Neural cell (in vitro differentiated cells): Measurements from ENCODE around the gene RUNX3.

Experiments
- CTCF ChIP-seq: fragments of 450-650 bp; IDR thresholded peaks from 2 replicates; pipeline ENCODE4 v1.5.1; 2014; ENCODE audit warnings: antibody characterized with exemption, mild to moderate bottlenecking, moderate library complexity; ENCODE audit not compliant: poor library complexity, severe bottlenecking
- EP300 ChIP-seq: fragments of 450-650 bp; conservative IDR thresholded peaks from 2 replicates; pipeline ENCODE4 v1.6.1; 2014; ENCODE audit warnings: antibody characterized with exemption, mild to moderate bottlenecking, moderate library complexity; ENCODE audit not compliant: poor library complexity, severe bottlenecking
- POLR2AphosphoS5 ChIP-seq: IDR thresholded peaks from 2 replicates; pipeline ENCODE4 v1.6.1; 2012
- RAD21 ChIP-seq: fragments of 450-650 bp; conservative IDR thresholded peaks from 2 replicates; pipeline ENCODE4 v1.6.1; 2014; ENCODE audit warnings: antibody characterized with exemption, mild to moderate bottlenecking, moderate library complexity

- no peak for TF ChIP-seq CTCF
- TF ChIP-seq POLR2AphosphoS5, result no peak
- TF ChIP-seq RAD21, result no peak
- TF ChIP-seq EP300, result no peak
These were observed 6.5 kb downstream of the RUNX3 start for GRCh38 chr1:24923485-24924113.
